ENCODE measurements around the gene TMEM72. TPM values are rescaled to one million over a fixed set of nuclear protein-coding genes. Genes with fewer than 3 reads are reported as not detected.
A peak's percentile ranks its signal among the peaks of the same experiment; 100 is the strongest.

The TMEM72 gene
- total and polyA plus RNA-seq, 2 of the 13 experiments (the other 11 are each of a cell fraction or from before 2014, with no cell fraction given) = 0.04 TPM; not detected in 1

DNA sequence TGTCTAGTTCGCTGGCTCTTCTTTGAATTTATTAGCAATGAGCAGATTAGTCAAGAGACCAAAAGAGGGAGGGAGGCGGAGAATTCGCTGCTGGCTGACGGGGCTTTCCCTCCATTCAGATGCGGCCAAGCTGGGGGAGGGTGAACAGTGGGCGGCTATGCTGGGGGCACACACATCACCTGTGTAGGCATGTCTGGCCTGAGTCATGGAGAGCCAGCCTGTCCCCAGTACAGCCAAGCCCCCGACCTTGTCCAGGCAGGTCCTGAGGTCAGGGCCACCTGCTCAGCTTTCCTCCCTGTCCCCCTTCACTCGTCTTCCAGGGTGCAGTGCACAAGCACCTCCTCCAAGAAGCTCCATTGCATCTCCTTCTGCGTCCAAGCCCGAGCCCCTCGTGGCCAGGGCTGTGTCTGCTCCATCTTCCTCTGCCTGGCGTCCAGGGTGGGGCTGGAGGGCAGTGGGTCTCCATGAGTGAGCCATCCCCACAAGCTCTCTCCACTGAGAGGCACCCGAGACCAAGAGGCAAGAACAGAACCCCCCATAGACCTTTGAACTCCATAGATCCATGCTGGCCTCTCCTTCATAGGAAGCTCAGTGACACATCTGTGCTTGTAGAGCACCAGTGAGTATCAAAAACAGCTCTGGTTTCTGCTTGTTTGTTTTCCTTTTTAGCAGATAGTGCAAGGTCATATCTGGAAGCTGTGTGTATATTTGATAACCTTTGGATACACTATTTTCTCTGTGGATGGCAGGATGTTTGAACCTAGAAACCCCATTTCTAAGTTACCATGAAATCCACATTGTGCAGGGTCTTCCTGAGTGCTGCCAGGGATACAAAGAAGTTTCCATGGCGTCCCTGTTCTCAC is 69.4 kb downstream of the TMEM72 start (continued):
- no peak for TF ChIP-seq ZHX2 (IDR thresholded peaks at IDR 0.05; ENCODE audit: low read depth)
- TF ChIP-seq ZHX2 (CRISPR knock-in tag; IDR thresholded peaks at IDR 0.05; ENCODE audit: borderline replicate concordance) = no peak
- no peak for TF ChIP-seq POGK (CRISPR knock-in tag; conservative IDR thresholded peaks at IDR 0.05)
- peak; percentile 20; the same call in 1 of the 2 replicates for TF ChIP-seq KMT2B (CRISPR knock-in tag; IDR thresholded peaks at IDR 0.05)
- TF ChIP-seq ZNF354B (CRISPR knock-in tag; IDR thresholded peaks at IDR 0.05) = no peak
- TF ChIP-seq ZNF761 (CRISPR knock-in tag; conservative IDR thresholded peaks at IDR 0.05) = peak; percentile 74; the same call in 1 of the 2 replicates
- TF ChIP-seq ZBTB7B (CRISPR knock-in tag; IDR thresholded peaks at IDR 0.05) = peak; percentile 84; the same call in 1 of the 2 replicates
- TF ChIP-seq ZNF234 (CRISPR knock-in tag; conservative IDR thresholded peaks at IDR 0.05) = no peak
- TF ChIP-seq ZNF737 (CRISPR knock-in tag; IDR thresholded peaks at IDR 0.05; ENCODE audit: borderline replicate concordance) = 0 out of 2 replicates have a peak, but pooled peaks have one; percentile 59
- no peak for TF ChIP-seq KDM3A (CRISPR knock-in tag; IDR thresholded peaks at IDR 0.05; ENCODE audit: low read depth)
- no peak; the same call in 1 of the 2 replicates for TF ChIP-seq CHD2 (IDR thresholded peaks at IDR 0.05; ENCODE audit: low read depth, low read length)
- TF ChIP-seq HMGXB3 (CRISPR knock-in tag; IDR thresholded peaks at IDR 0.05; ENCODE audit: borderline replicate concordance) = 0 out of 2 replicates have a peak, but pooled peaks have one; percentile 20
- TF ChIP-seq, protein P1, sequence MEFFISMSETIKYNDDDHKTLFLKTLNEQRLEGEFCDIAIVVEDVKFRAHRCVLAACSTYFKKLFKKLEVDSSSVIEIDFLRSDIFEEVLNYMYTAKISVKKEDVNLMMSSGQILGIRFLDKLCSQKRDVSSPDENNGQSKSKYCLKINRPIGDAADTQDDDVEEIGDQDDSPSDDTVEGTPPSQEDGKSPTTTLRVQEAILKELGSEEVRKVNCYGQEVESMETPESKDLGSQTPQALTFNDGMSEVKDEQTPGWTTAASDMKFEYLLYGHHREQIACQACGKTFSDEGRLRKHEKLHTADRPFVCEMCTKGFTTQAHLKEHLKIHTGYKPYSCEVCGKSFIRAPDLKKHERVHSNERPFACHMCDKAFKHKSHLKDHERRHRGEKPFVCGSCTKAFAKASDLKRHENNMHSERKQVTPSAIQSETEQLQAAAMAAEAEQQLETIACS (CRISPR knock-in tag; IDR thresholded peaks at IDR 0.05) = no peak
- no peak; the same call in 1 of the 2 replicates for TF ChIP-seq ZNF547 (CRISPR knock-in tag; IDR thresholded peaks at IDR 0.05)
- no peak for TF ChIP-seq ZNF20 (CRISPR knock-in tag; IDR thresholded peaks at IDR 0.05)
